Activated CD8-positive, alpha-beta memory T cell treated with anti-CD3 and anti-CD28 coated beads for 36 hours (primary cell): ENCODE results near the gene ZCCHC2. TPM values are rescaled to one million over a fixed set of nuclear protein-coding genes. Genes with fewer than 3 reads are reported as not detected.

Experiments used
- CTCF ChIA-PET: fragments of 350-600 bp; sonication (Branson Sonifier 250); formaldehyde crosslinking; loops from one replicate; lab custom pipeline; 2021; ENCODE audit warnings: antibody characterized with exemption; lab: Charles Lee
- POLR2A ChIA-PET: fragments of 350-600 bp; sonication (Branson Sonifier 250); formaldehyde crosslinking; loops from one replicate; lab custom pipeline; 2021; ENCODE audit warnings: antibody characterized with exemption; lab: Charles Lee
- total RNA-seq, 2 experiments: library from RNA; stranded (reverse); gene quantifications; one replicate each; pipeline ENCODE4 v1.2.3, GENCODE V29; 2021

ZCCHC2 gene
- 10 to 100 TPM; 32.6 to 32.8 TPM for total RNA-seq

- CTCF ChIA-PET, result interaction anchor here (1.1 kb wide), 1 partner anchor 77 kb away, joined by 4 read pairs; no protein-coding TSS in a partner anchor
- POLR2A ChIA-PET, result interaction anchor here (0.7 to 1.9 kb wide), 5 partner anchors 10 to 102 kb away, joined by 3 to 16 read pairs (median 6); no protein-coding TSS in a partner anchor
Observed at GRCh38 chr18:62522504-62523254, at the start of gene ZCCHC2. Gene ZCCHC2 (plus strand): TSS chr18:62523025. CDS start chr18:62523425, 400 bp downstream.

GRCh38 chr18:62479574-62479973 lies 43.3 kb upstream of the ZCCHC2 start:
- ChIA-PET POLR2A (no interaction called here), CTCF (no interaction called here)

GRCh38 chr18:62480927-62481326 lies 41.9 kb upstream of the ZCCHC2 start:
- CTCF ChIA-PET, result no interaction called here
- POLR2A ChIA-PET, result no interaction called here

- POLR2A ChIA-PET, result no interaction called here
- CTCF ChIA-PET, result no interaction called here
Observed at GRCh38 chr18:62484941-62485340, 37.9 kb upstream of the ZCCHC2 start.

- CTCF ChIA-PET, result no interaction called here
- POLR2A ChIA-PET, result no interaction called here
Observed at GRCh38 chr18:62485684-62486083, 37.1 kb upstream of the ZCCHC2 start.

- ChIA-PET POLR2A (interaction anchor here (0.6 kb wide), 1 partner anchor 171 kb away, joined by 3 read pairs; no protein-coding TSS in a partner anchor), CTCF (no interaction called here)
Observed at GRCh38 chr18:62486290-62486964, 36.4 kb upstream of the ZCCHC2 start.

- ChIA-PET POLR2A (no interaction called here), CTCF (no interaction called here)
Observed at GRCh38 chr18:62487161-62487560, 35.7 kb upstream of the ZCCHC2 start.

GRCh38 chr18:62490967-62491695 lies 31.7 kb upstream of the ZCCHC2 start:
- ChIA-PET POLR2A (no interaction called here), CTCF (no interaction called here)

GRCh38 chr18:62493033-62493862 lies 29.6 kb upstream of the ZCCHC2 start:
- CTCF ChIA-PET, result no interaction called here
- POLR2A ChIA-PET, result no interaction called here

GRCh38 chr18:62494764-62495163 lies 28.1 kb upstream of the ZCCHC2 start:
- POLR2A ChIA-PET, result no interaction called here
- CTCF ChIA-PET, result no interaction called here

- ChIA-PET POLR2A (no interaction called here), CTCF (no interaction called here)
Observed at GRCh38 chr18:62496262-62496661, 26.6 kb upstream of the ZCCHC2 start.

- ChIA-PET CTCF (interaction anchor here (0.7 to 0.9 kb wide), 2 partner anchors 15 to 72 kb away, joined by 3 to 4 read pairs; no protein-coding TSS in a partner anchor), POLR2A (no interaction called here)
Observed at GRCh38 chr18:62497190-62497772, 25.5 kb upstream of the ZCCHC2 start.

- POLR2A ChIA-PET, result no interaction called here
- CTCF ChIA-PET, result no interaction called here
Observed at GRCh38 chr18:62498616-62499262, 24.1 kb upstream of the ZCCHC2 start.

GRCh38 chr18:62499263-62499650 lies 23.6 kb upstream of the ZCCHC2 start:
- ChIA-PET POLR2A (no interaction called here), CTCF (no interaction called here)

GRCh38 chr18:62500174-62500573 lies 22.7 kb upstream of the ZCCHC2 start:
- ChIA-PET CTCF (no interaction called here), POLR2A (interaction anchor here (0.6 kb wide), 1 partner anchor 321 kb away, joined by 3 read pairs; no protein-coding TSS in a partner anchor)

GRCh38 chr18:62500966-62501591 lies 21.7 kb upstream of the ZCCHC2 start:
- ChIA-PET CTCF (no interaction called here), POLR2A (no interaction called here)

GRCh38 chr18:62505669-62506494 lies 16.9 kb upstream of the ZCCHC2 start:
- POLR2A ChIA-PET, result interaction anchor here (0.6 to 1.2 kb wide), 11 partner anchors 16 to 553 kb away, joined by 3 to 9 read pairs (median 4); partner anchors contain the start of gene ZCCHC2

More at GRCh38 chr18:62505669-62506494, 16.9 kb upstream of the ZCCHC2 start:
- CTCF ChIA-PET, result interaction anchor here (1.8 kb wide), 1 partner anchor 80 kb away, joined by 9 read pairs; no protein-coding TSS in a partner anchor
